IPS DF 4.7 (cell line): ENCODE measurements around the gene LSM14A.
"Not testable (repeated sequence)": the region's sequence is repeated elsewhere in the genome, so short reads cannot be mapped to it uniquely, and the experiment has no call there.

Experiments used
- DNase-seq: peaks from one replicate; pipeline ENCODE4 v3.0.0-alpha.2; 2013; ENCODE audit warnings: low spot score; ENCODE audit errors: extremely low read depth

Gene LSM14A

DNA sequence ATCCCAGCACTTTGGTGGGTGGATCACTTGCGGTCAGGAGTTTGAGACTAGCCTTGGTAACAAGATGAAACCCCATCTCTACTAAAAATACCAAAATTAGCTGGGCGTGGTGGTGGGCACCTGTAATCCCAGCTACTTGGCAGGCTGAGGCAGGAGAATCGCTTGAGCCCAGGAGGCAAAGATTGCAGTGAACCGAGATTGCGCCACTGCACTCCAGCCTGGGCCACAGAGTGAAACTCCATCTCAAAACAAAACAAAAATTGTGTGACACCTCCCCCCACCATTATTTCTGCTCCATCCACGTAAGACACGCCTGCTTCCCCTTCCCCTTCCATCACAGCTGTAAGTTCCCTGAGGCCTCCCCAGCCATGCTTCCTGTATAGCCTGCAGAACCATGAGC, 13.3 kb upstream of the LSM14A start:
- not testable (repeated sequence) for DNase-seq

DNA sequence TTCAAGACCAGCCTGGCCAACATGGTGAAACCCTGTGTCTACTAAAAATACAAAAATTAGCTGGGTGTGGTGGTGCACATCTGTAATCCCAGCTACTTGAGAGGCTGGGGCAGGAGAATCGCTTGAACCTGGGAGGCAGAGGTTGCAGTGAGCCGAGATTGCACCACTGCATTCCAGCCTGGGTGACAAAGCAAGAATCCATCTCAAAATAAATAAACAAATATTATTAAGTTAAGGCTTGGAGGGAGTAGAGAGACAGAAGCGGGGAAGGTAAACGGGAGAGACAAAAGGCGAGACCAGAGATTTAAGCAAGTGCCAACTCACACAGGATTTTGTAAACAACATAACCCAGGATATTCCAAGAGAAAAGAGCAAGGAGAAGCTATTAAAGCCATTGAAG, 12.8 kb upstream of the LSM14A start:
- not testable (repeated sequence) for DNase-seq

DNA sequence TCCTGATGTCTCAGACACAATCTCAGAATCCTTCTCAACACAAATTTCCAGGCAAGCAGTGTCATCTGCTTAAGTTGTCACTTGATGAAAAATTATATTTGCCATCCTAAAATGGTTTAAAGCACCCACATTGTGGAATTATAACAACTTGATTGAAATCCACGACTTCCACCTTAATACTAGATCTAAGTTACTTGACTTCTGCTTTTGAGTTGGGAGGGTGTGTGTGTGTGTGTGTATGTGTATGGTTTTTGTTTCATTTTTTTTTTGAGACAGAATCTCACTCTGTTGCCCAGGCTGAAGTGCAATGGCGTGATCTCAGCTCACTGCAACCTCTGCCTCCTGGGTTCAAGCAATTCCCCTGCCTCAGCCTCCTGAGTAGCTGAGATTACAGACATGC, 10.4 kb upstream of the LSM14A start:
- DNase-seq = not testable (repeated sequence)

DNA sequence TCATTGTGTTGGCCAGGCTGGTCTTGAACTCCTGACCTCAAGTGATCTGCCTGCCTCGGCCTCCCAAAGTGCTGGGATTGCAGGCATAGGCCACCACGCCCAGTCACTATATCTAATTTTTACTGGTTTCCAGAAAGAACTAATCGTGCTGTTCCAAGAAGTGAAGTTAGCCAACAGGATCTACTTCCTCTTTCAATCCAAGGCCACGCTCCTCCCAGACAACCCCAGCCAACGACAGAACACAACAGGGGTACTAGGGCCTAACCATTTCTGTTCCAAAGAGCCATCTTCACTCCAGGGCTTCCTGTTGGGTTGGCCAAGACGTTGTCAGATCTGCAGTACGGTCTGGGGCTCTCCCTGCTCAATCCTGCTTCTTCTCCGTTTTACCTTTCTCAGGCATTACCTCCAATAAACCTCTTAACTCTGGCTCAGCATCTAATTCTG, 7.0 kb upstream of the LSM14A start:
- DNase-seq = no peak

DNA sequence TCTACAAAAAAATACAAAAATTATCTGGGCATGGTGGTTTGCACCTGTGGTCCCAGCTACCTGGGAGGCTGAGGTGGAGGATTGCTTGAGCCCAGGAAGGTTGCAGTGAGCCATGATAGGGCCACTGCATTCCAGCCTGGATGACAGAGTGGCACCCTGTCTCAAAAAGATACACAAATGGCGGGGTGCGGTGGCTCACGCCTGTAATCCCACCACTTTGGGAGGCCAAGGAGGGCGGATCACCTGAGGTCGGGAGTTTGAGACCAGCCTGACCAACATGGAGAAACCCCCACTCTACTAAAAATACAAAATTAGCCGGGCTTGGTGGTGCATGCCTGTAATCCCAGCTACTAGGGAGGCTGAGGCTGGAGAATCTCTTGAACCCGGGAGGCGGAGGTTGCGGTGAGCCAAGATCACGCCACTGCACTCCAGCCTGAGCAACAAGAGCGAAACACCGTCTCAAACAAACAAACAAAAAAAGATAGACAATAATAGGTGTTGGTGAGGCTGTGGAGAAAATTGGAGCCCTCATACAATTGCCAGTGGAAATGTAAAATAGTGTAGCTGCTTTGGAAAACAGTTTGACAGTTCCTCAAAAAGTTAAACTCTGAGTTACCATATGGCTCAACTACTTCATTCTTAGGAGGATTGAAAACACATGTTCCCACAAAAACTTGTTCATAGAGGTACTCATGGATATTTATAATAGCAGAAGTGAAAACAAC, 2.7 kb upstream of the LSM14A start:
- not testable (repeated sequence) for DNase-seq

DNA sequence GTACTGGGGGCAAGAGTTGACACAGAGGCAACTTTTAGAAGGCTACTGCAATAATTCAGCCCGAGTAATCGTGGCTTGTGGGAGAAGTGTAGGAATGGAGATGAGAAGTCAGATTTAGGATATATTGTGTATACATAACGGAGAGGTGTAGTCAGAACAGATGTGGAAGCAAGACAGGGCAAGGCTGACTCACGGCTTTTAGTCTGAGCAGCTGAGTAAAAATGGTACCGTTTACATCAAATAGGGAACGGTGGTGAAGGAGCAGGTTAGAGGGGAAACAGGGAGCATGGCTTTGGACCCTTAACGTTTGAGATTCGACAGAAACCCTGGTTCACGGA, 796 bp upstream of the LSM14A start:
- no peak for DNase-seq

DNA sequence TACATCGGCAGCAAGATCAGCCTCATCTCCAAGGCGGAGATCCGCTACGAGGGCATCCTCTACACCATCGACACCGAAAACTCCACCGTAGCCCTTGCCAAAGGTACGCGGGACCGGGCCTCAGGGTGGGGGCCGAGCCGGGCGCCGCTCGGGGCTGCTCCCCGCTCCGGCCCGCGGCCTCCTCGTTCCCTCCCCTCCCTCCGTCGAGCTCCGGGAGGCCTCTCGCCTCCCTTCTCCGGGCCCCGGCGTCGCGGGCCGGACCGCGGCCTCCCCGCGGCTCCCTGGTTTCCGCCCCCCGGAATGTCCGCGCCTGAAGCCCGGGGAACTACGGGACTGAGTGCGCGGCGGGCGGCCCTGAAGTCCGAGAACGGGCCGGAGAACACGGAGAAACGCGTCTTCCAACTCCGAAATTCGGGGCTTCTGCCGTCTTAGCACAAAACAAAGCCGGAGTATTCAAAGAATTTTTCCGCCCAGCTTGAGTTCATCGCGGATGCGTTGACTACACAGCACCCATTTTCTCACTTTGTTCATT, 423 bp downstream of the LSM14A start:
- no peak for DNase-seq

DNA sequence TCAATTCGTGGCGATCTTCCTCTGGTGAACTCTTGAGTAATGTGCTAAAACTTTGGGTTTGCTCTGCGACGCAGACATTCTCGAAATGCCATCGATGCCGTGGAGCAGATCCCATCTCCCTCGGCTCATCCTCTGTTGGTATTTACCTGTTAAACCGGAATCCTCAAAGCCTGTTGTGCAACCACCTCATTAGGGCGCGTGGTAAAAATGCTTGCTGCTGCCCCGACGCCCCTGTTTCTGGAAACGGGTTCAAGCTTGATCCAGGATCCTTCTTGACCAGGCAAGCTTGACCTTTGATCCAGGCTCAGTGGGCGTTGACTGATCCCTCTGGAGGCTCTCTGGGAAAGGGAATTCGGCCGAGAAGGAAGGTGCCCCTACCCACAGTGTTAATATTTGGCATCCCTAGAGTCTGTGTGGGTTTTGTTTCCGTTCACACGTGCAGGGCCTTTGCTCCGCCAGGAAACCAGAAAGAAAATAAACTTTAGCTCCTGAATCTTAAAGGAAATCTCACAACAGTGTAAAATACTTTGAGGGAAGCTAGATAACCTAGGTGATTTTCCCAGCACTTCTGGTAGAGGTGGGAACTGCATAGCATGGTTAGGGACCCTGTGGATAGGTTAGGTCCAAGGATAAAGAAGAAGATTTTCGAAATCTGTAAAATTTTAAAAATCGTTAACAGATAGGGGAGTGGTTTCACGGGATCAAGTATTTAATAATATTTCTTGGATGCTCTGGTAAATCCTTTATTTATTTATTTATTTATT, 1.1 kb downstream of the LSM14A start:
- no peak for DNase-seq

DNA sequence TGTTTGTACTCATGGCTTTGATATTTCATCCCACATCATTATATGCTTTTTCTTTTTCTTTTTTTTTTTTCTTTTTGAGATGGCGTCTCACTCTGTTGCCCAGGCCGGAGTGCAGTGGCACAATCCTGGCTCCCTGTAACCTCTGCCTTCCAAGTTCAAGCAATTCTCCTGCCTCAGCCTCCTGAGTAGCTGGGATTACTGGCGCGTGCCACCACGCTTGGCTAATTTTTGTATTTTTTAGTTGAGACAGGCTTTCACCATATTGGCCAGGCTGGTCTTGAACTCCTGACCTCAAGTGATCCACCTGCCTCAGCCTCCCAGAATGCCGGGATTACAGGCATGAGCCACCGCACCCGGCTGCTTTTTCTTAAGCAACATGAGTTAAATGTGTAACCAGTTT, 2.9 kb downstream of the LSM14A start:
- not testable (repeated sequence) for DNase-seq

DNA sequence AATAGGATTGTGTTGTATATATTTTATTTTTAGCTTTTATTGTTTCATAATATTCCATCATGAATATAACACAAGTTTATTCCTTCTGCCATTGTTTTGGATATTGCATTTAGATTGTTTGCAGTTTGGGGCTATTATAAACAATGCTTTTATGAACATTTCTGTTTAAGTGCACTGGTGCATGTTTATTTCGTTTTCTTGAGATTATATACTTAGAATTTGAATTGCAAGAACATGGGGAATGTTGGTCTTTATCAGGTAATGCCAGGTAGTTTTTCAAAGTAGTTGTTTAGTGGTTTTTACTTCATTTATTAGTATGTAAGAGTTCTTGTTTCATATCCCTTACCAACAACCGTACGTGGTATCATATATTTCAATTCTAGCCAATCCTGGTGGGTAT, 4.3 kb downstream of the LSM14A start:
- no peak for DNase-seq

DNA sequence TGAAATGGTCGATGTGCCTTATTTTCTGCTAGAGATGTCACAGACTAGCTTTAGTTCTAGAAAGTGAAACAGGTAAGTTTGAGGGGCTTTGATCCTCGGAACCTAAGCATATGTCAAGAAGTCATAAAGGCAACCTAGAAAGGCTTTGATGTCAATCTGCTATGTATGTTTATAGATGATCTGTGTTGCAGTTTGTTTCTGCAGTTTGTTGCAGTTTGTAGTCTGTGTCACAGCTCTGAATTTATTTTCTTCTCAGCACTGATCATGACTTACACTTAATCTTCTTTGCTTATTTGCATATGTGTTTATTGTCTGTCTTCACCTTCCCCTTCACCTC, 5.9 kb downstream of the LSM14A start:
- DNase-seq = no peak

DNA sequence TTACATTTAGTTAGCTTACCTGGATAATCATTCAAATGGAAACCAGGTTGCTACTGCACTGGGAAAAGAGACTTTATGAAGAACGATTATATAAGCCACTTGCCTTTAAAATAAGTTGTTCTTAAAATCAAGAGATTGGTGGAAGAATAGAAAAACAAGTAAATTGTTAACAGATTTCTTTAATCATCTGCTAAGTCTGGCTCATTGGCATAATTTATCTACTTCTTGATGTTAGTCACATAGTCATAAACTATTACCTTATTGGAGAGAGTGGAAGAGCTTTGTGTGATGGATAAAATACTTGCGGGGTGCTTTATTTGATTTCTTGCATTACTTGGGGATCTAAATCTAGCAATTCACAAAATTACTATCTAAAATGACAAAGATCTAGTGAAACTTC, 6.8 kb downstream of the LSM14A start:
- DNase-seq = no peak

DNA sequence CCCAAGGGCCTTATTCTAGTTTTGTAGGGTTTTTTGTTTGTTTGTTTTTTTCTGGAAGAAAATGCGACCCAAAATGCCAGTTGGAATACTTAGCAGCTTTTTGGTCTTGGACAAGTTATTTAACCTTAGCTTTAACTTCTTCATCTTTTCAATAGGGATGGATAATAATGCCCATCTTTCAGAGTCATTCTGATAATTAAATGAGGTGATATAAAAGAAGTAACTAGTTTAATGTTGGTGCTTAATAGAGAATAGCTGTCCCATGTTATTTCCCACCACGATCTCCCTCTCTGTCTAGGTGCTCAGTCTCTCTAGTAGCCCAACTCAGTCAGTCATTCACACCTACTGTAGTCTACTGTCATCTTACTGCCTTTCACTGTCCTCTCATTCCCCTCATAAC, 8.0 kb downstream of the LSM14A start:
- no peak for DNase-seq

DNA sequence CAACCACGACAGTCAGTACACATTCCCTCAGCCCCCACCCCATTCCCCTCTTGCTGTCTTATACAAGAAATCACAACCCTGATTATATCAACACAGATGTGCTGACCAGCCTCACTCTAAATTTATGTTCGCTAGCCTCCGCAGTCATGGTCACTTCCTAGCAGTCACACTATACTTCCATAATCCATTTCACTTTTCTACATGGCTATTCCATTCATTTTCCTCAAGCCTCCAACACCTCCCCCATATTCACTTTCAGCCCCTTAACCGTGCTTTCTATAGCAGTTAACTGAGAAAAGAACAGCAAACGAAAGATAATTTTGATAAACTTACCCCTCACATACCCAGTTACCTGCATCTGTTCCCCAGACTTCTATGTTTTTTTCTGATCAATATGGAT, 8.4 kb downstream of the LSM14A start:
- DNase-seq = no peak

DNA sequence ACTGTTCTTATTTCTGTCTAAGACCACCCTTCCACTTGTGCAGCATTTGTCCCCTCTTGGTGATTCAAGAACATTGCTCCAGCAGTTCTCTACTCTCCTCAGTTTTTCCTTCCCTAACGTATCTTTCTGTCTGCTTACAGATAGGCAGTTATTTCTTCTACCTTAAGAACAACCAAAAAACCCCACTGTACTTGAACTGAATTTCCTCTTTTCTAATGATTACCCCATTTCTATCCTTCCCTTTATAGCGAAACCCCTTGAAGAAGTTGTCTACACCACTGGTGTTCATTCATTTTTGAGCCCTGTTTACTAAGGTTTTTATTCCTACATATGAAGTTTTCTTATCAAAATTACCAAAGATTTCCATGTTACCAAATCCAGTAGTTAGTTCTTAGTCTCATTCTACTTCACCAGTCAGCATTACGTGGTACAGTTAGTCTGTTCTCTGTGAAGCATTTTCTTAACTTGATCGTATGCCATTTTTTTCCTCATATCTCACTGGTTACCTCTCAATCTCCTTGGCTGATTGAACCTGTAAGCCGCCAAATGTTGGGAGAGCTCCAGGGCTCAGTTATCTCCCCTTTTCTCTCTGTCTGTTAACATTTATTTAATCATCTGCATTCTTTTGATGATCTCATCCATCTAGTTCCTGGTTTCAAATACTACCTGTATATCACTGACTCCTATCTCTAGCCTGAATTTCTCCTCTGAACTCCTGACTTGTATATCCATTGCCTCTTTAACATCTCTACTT, 9.0 kb downstream of the LSM14A start:
- DNase-seq = no peak

DNA sequence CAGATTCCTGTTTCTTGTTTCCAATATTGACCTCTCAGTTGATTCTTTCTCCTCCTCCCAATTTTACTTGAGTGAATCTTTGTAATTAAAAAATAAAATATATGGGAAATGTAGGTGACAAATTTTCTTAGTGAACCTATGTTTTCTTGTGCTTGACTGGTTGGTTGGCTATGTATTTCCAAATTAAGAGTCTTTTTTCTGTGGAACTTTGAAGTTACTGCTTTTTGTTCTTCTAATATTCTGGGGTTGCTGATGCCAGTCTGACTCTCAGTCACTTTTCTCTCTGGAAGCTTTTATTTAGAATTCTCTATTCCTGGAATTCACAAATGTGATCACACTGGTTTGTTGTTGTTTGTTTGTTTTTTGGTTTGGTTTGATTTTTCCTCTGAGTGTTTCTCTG, 9.8 kb downstream of the LSM14A start:
- no peak for DNase-seq

DNA sequence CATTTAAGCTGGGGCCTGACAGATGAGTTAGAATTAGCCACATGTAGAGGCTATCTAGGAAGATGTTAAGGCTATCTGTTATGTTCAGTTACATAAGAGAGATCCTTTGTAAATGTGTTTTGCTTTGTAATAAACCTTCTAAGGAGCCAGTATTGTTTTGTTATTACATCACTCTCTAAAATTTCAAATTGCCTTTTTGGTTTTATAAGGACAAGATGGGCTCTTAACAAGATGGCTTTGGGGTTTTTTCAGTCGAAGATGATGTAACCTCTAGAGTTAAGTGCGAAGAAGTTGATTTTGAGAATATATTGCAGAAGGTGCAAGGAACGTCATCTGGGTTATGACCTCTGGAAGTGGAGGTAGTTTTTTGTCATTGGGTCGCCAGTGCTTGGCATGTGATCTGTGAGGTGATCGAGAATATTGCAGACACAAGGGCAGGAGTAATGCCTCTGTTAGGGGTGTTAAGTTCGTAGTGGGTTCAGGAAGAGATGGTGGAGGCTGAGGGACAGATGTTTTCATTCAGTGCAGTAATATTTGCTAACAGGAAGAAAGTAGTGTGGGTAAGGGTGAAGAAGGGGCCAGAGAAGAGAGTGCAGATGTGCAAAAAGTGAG, 12.7 kb downstream of the LSM14A start:
- DNase-seq = no peak

DNA sequence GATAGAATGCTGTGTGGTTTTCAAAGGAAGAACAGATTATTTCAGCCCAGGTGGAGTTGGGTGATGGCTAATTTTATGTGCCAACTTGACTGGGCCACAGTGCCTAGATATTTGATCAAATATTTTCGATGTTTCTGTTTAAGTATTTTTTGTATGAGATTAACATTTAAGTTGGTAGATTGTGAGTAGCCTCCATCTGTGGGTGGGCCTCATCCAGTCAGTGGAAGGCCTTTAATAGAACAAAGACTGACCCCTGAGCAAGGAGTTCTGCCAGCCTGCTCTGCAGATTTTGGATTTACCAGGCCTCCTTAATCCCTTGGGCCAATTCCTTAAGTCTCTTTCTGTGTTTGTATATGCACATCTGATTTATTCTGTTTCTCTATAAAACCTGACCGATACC, 13.9 kb downstream of the LSM14A start:
- no peak for DNase-seq

DNA sequence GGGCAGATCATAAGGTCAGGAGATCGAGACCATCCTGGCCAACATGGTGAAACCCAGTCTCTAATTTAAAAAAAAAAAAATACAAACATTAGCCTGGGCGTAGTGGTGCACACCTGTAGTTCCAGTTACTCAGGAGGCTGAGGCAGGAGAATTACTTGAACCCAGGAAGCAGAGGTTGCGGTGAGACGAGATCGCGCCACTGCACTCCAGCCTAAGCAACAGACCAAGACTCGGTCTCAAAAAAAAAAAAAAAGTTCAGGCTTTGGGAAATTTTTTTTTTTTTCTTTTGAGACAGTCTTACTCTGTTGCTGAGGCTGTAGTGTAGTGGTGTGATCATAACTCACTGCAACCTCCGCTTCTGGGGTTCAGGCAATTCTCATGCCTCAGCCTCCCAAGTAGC, 14.7 kb downstream of the LSM14A start:
- no peak for DNase-seq

DNA sequence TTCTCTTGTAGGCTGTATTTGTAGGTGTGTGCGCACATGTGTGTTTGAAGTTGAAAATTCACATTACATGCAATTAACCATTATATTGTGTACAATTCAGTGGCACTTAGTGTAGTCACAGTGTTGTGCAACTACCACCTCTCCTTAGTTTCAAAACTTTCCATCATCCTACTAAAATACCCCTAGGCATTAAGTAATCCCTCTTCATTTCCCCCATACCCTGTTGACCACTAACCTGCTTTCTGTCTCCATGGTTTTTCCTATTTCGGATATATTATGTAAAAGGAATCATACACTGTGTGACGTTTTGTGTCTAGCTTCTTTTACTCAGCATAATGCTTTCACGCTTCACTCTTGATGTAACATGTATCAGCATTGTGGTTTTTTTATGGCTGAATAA, 16.1 kb downstream of the LSM14A start:
- no peak for DNase-seq

DNA sequence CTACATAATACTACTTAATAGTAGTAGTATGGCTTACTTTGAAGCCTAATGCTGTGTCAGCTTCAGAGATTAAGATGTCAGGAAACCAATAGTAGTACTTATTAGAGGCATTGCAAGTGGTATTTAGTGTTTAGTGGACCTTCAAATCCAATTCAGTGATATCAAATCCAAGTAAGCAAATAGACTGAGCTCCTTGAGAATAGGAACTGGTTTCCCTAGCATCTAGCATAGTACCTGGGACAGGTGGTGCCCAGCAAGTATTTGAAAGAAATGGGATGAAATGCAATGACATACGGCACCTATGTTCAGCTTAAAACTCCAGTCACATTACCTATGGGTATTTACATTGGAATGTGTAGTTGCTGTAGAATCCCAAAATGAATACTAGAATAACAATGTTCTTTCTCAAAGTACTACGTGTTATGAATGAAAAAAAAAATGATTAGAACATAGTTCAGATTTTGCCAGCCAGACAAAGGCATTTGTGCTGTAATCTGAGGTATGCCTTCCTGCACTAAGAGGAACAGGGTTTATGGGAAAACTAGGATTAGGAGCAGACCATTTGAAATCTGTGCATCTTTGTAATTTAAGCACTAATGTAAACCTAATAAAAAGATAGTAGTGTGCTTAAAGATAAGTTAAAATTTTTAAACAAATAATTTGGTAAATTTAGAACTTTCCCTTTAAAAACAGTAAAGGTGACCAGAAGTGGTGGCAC, 17.1 kb downstream of the LSM14A start:
- DNase-seq = no peak
